ENCODE results near the gene PMEPA1. TPM values are rescaled to one million over a fixed set of nuclear protein-coding genes. Genes with fewer than 3 reads are reported as not detected.

Gene PMEPA1
- polyA plus RNA-seq, 2 of the 4 experiments (the other 2 are of a cell fraction): 131 to 147 TPM

GRCh38 chr20:57619051-57619831 lies 90.6 kb downstream of the PMEPA1 start:
- FAIRE-seq: no peak
- TF ChIP-seq GATA3 (IDR thresholded peaks at IDR 0.05; ENCODE audit: borderline replicate concordance): no peak
- CTCF ChIA-PET: interaction anchor here (0.6 to 8.7 kb wide), 9 partner anchors 9 to 1836 kb away, joined by 3 to 109 read pairs (median 5); no protein-coding TSS in a partner anchor

GRCh38 chr20:57618764-57619050 lies 91.1 kb downstream of the PMEPA1 start:
- Histone ChIP-seq H3K4me3 (no peak overlapping the region), H3K4me2 (no peak overlapping the region), H3K27ac (peak overlapping the region in 1 of 2 experiments; percentile 55; a peak in 2 of 6 replicates), H3K4me1 (peaks cover 28% of the 10 kb centered on the region), H3K9me3 (no peaks in the 10 kb centered on the region)
- DNase-seq (ENCODE audit: low read depth in 1 of 2, low spot score in 1 of 2) (no peak), ATAC-seq (no peak), FAIRE-seq (no peak)
- CTCF ChIA-PET: interaction anchor here (1.0 to 8.7 kb wide), 4 partner anchors 9 to 591 kb away, joined by 3 to 109 read pairs (median 7); no protein-coding TSS in a partner anchor
- no peak for TF ChIP-seq E2F6 (IDR thresholded peaks at IDR 0.05; ENCODE audit: borderline replicate concordance, low read depth)
- POLR2A ChIA-PET: no interaction called here
- WGBS (ENCODE audit: missing lambda C conversion rate): 66% methylated on average over 6 of the region's 6 CpGs

More at GRCh38 chr20:57619051-57619831, 90.6 kb downstream of the PMEPA1 start:
- H3K4me1 ChIP-seq: peaks cover 28% of the 10 kb centered on the region
- POLR2A ChIA-PET: no interaction called here
- H3K9me3 ChIP-seq: no peaks in the 10 kb centered on the region
- no peak overlapping the region for H3K4me2 ChIP-seq
- DNase-seq (ENCODE audit: low read depth in 1 of 2, low spot score in 1 of 2) (no peak), ATAC-seq (no peak)
- 87% methylated on average over 19 of the region's 19 CpGs for WGBS (ENCODE audit: missing lambda C conversion rate)
- H3K4me3 ChIP-seq: no peak overlapping the region
- H3K27ac ChIP-seq: peak overlapping the region in 1 of 2 experiments; percentile 55; a peak in 2 of 6 replicates

- peak; percentile 51 to 59 for DNase-seq (ENCODE audit: low read depth in 1 of 2, low spot score in 1 of 2)
- H3K4me1 ChIP-seq: peaks cover 26% of the 10 kb centered on the region
- H3K4me3 ChIP-seq: no peak overlapping the region
- no peaks in the 10 kb centered on the region for H3K9me3 ChIP-seq
- ChIA-PET CTCF (interaction anchor here (0.6 to 8.7 kb wide), 7 partner anchors 8 to 591 kb away, joined by 3 to 109 read pairs (median 4); no protein-coding TSS in a partner anchor), POLR2A (no interaction called here)
- ATAC-seq: peak; percentile 49 to 59
- 0 out of 3 replicates have a peak overlapping the region, but pooled peaks have one; percentile 21 for H3K4me2 ChIP-seq
- no peak for TF ChIP-seq EHF (CRISPR knock-in tag; IDR thresholded peaks at IDR 0.05)
- TF ChIP-seq KDM5A (IDR thresholded peaks at IDR 0.05): no peak
- no peak for TF ChIP-seq NR3C1 (IDR thresholded peaks at IDR 0.05)
- no peak for TF ChIP-seq USF2 (IDR thresholded peaks at IDR 0.05)
- no peak for TF ChIP-seq CBX8 (IDR thresholded peaks at IDR 0.05)
- TF ChIP-seq ATOH8 (CRISPR knock-in tag; IDR thresholded peaks at IDR 0.05; ENCODE audit: low read depth): no peak
- TF ChIP-seq CTCF (IDR thresholded peaks at IDR 0.05): no peak
- TF ChIP-seq E2F6 (IDR thresholded peaks at IDR 0.05; ENCODE audit: borderline replicate concordance, low read depth): no peak
- no peak for TF ChIP-seq FOXS1 (CRISPR knock-in tag; IDR thresholded peaks at IDR 0.05)
- TF ChIP-seq NFE2L2 (conservative IDR thresholded peaks at IDR 0.05; ENCODE audit: low read length): no peak
- no peak for TF ChIP-seq REST (IDR thresholded peaks at IDR 0.05)
- no peak for TF ChIP-seq SREBF2 (IDR thresholded peaks at IDR 0.05)
- no peak for TF ChIP-seq RAD21 (conservative IDR thresholded peaks at IDR 0.05 in 1 of 2, IDR thresholded peaks at IDR 0.05 in 1 of 2)
- no peak for TF ChIP-seq HDAC2 (IDR thresholded peaks at IDR 0.05)
- TF ChIP-seq TFCP2L1 (CRISPR knock-in tag; IDR thresholded peaks at IDR 0.05): no peak
- no peak for TF ChIP-seq SMC3 (IDR thresholded peaks at IDR 0.05)
- no peak for TF ChIP-seq MAZ (IDR thresholded peaks at IDR 0.05; ENCODE audit: borderline replicate concordance, low read depth, low read length)
- WGBS (ENCODE audit: missing lambda C conversion rate): 58% methylated on average over 14 of the region's 14 CpGs
- peak overlapping the region in 1 of 2 experiments; percentile 55; a peak in 3 of 6 replicates for H3K27ac ChIP-seq
- no peak for FAIRE-seq
Measured at GRCh38 chr20:57618091-57618763, 91.6 kb downstream of the PMEPA1 start.

Data from A549 (cell line).